Chondrocyte (in vitro differentiated cells): ENCODE measurements around the gene FURIN. TPM values are rescaled to one million over a fixed set of nuclear protein-coding genes. Genes with fewer than 3 reads are reported as not detected.

Source experiments
- DNase-seq: peaks from one replicate; pipeline ENCODE4 v3.0.0; 2021; ENCODE audit warnings: mixed read lengths, low spot score
- H3K27ac Mint-ChIP-seq: one replicate; pipeline ENCODE4 v1.8.0; 2021; ENCODE audit warnings: mild to moderate bottlenecking, moderate library complexity, mixed read lengths; ENCODE audit not compliant: unreplicated experiment
- H3K27me3 Mint-ChIP-seq: 2 replicates; pipeline ENCODE4 v1.8.0; 2021; ENCODE audit warnings: low read depth, mixed read lengths
- H3K36me3 Mint-ChIP-seq: 2 replicates; pipeline ENCODE4 v1.8.0; 2021; ENCODE audit warnings: low read depth, mixed read lengths
- H3K4me1 Mint-ChIP-seq: 2 replicates; pipeline ENCODE4 v1.8.0; 2021; ENCODE audit warnings: low read depth, mild to moderate bottlenecking, mixed read lengths
- H3K4me3 Mint-ChIP-seq: one replicate; pipeline ENCODE4 v1.8.0; 2021; ENCODE audit warnings: mild to moderate bottlenecking, moderate library complexity, mixed read lengths; ENCODE audit not compliant: unreplicated experiment
- H3K9me3 Mint-ChIP-seq: 2 replicates; pipeline ENCODE4 v1.8.0; 2021; ENCODE audit warnings: low read depth, mixed read lengths
- long read RNA-seq: library from polyadenylated mRNA; stranded (forward); transcript quantifications from one replicate; pipeline ENCODE4 v2.0.0, GENCODE V29; 2021
- total RNA-seq: library from RNA; stranded (reverse); gene quantifications from 3 replicates; pipeline ENCODE4 v1.2.1, GENCODE V29; 2021
- TF ChIP-seq, protein P1 (sequence below): fragments of 200-600 bp; sonication (generic); IDR thresholded peaks from 2 replicates; pipeline ENCODE4 v1.5.0; 2021; ENCODE audit warnings: antibody characterized with exemption, mild to moderate bottlenecking, moderate library complexity

The FURIN gene
- total RNA-seq = 66.2 to 118 TPM (median 71.1 TPM) in 3 replicates
- long read RNA-seq, full-length matches to known transcripts = 63 of 133 reads
- long read RNA-seq, partial matches to known transcripts = 62 of 133 reads
- long read RNA-seq, other reads (novel, unspliced or antisense) = 8 of 133 reads

- Mint-ChIP-seq H3K27ac (peak within 1 kb of the TSS; percentile 95), H3K9me3 (no peaks in the 10 kb centered on the region), H3K4me1 (peaks cover 51% of the 10 kb centered on the region), H3K4me3 (no peak within 1 kb of the TSS), H3K27me3 (no peaks in the 10 kb centered on the region), H3K36me3 (no peaks in the 10 kb centered on the region)
- TF ChIP-seq, protein P1, sequence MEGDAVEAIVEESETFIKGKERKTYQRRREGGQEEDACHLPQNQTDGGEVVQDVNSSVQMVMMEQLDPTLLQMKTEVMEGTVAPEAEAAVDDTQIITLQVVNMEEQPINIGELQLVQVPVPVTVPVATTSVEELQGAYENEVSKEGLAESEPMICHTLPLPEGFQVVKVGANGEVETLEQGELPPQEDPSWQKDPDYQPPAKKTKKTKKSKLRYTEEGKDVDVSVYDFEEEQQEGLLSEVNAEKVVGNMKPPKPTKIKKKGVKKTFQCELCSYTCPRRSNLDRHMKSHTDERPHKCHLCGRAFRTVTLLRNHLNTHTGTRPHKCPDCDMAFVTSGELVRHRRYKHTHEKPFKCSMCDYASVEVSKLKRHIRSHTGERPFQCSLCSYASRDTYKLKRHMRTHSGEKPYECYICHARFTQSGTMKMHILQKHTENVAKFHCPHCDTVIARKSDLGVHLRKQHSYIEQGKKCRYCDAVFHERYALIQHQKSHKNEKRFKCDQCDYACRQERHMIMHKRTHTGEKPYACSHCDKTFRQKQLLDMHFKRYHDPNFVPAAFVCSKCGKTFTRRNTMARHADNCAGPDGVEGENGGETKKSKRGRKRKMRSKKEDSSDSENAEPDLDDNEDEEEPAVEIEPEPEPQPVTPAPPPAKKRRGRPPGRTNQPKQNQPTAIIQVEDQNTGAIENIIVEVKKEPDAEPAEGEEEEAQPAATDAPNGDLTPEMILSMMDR = no peak
- DNase-seq = no peak
These were observed at the start of gene FURIN for GRCh38 chr15:90868261-90868689. FURIN (plus strand) TSS chr15:90868588; CDS start chr15:90875741, 7,153 bp downstream.

GRCh38 chr15:90819390-90819789 lies 49.0 kb upstream of the FURIN start:
- Mint-ChIP-seq H3K27ac (no peak overlapping the region), H3K4me1 (peaks cover 3% of the 10 kb centered on the region)

GRCh38 chr15:90819850-90820249 lies 48.5 kb upstream of the FURIN start:
- Mint-ChIP-seq H3K27ac (no peak overlapping the region), H3K36me3 (no peaks in the 10 kb centered on the region), H3K4me1 (no peaks in the 10 kb centered on the region), H3K27me3 (peaks cover 5% of the 10 kb centered on the region), H3K9me3 (no peaks in the 10 kb centered on the region), H3K4me3 (no peak overlapping the region)
- DNase-seq = no peak
- TF ChIP-seq, protein P1 = no peak

More at GRCh38 chr15:90819390-90819789, 49.0 kb upstream of the FURIN start:
- no peak for DNase-seq
- no peaks in the 10 kb centered on the region for H3K9me3 Mint-ChIP-seq
- TF ChIP-seq, protein P1 = no peak
- no peaks in the 10 kb centered on the region for H3K36me3 Mint-ChIP-seq
- no peak overlapping the region for H3K4me3 Mint-ChIP-seq
- H3K27me3 Mint-ChIP-seq = peaks cover 4% of the 10 kb centered on the region

- no peak overlapping the region for H3K4me3 Mint-ChIP-seq
These were observed 47.9 kb upstream of the FURIN start for GRCh38 chr15:90820481-90820880.

DNA sequence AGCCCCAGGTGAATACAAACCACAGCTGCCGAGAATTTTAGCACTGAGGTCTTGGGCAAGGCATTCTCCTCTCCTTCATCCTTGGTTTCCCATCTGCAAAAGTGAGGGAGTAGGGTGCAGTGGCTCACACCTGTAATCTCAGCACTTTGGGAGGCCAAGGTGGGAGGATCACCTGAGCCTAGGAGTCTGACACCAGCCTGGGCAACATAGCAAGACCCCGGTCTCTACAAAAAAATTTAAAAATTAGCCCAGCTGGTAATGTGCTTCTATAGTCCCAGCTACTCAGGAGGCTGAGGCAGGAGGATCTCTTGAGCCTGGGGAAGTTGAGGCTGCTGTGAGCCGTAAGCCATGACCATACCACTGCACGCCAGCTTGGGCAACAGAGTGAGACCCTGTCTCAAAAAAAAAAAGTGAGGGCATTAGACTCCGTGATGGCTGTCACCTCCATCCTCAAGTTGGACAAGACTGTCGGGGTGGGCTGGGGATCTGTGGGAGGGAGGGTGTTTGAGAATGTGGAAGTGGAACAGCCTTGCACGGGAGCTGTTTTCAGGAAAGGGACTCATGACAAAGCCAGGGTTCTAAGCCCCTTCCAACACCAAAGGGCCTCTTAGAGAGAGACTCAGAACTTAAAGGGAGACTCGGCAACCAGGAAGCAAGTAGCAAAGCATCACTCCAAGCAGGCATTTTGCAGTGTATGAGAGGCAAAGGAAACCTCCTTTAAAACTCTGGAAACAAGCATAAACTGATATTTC lies 46.0 kb upstream of the FURIN start:
- Mint-ChIP-seq H3K4me3 (no peak overlapping the region), H3K9me3 (no peaks in the 10 kb centered on the region), H3K27ac (no peak overlapping the region), H3K4me1 (no peaks in the 10 kb centered on the region), H3K27me3 (peaks cover 6% of the 10 kb centered on the region), H3K36me3 (no peaks in the 10 kb centered on the region)
- TF ChIP-seq, protein P1 = no peak
- DNase-seq = no peak

More at GRCh38 chr15:90820481-90820880, 47.9 kb upstream of the FURIN start:
- TF ChIP-seq, protein P1 = no peak
- Mint-ChIP-seq H3K9me3 (no peaks in the 10 kb centered on the region), H3K27ac (no peak overlapping the region), H3K27me3 (peaks cover 6% of the 10 kb centered on the region), H3K4me1 (no peaks in the 10 kb centered on the region), H3K36me3 (no peaks in the 10 kb centered on the region)
- no peak for DNase-seq
